ENCODE results near the gene RXRG. TPM values are rescaled to one million over a fixed set of nuclear protein-coding genes. Genes with fewer than 3 reads are reported as not detected.

RXRG gene
- total RNA-seq, 1 experiment from 2014 or later: not detected

- H4K20me1 ChIP-seq (ENCODE audit: low read length): no peaks in the 10 kb centered on the region
- BruUV-seq (replicated peaks): no TSS peak
- DNase-seq (no peak), ATAC-seq (no peak)
- H3K79me2 ChIP-seq (ENCODE audit: low read length): no peaks in the 10 kb centered on the region
- peaks cover 18% of the 10 kb centered on the region for H3K4me1 ChIP-seq (ENCODE audit: insufficient read depth, low read length)
- POLR2A ChIA-PET (ENCODE audit: unreplicated experiment): no interaction called here
- H3K27me3 ChIP-seq (ENCODE audit: low read length): no peaks in the 10 kb centered on the region
- no peaks in the 10 kb centered on the region for H3F3A ChIP-seq (ENCODE audit: low read length, unreplicated experiment)
- intact Hi-C loops (cut with micrococcal nuclease): loop anchor here (10.0 kb wide), 1 partner anchor 323 kb away; the partner anchor contains the start of gene ALDH9A1
- H3K9me2 ChIP-seq (replicated peaks; ENCODE audit: low read length): no peaks in the 10 kb centered on the region
- H3K9ac ChIP-seq (ENCODE audit: low read length): no peak overlapping the region
- H3K9me3 ChIP-seq (ENCODE audit: low read length): no peaks in the 10 kb centered on the region
- H3K36me3 ChIP-seq (ENCODE audit: low read depth, low read length): no peaks in the 10 kb centered on the region
- H3K4me2 ChIP-seq (ENCODE audit: low read length): no peak overlapping the region
- no peak overlapping the region for H3K27ac ChIP-seq (ENCODE audit: low read length)
- CTCF ChIA-PET: no interaction called here
- H3K4me3 ChIP-seq (ENCODE audit: low read length): no peak overlapping the region
- TF ChIP-seq EZH2phosphoT487 (IDR thresholded peaks at IDR 0.05; ENCODE audit: borderline replicate concordance, low read length) (no peak), CTCF (conservative IDR thresholded peaks at IDR 0.05; ENCODE audit: low read depth, low read length) (no peak), EZH2 (IDR thresholded peaks at IDR 0.05; ENCODE audit: low read length, unreplicated experiment) (no peak)
- no peak overlapping the region for H2AFZ ChIP-seq (ENCODE audit: low read length)
These were observed 73.2 kb downstream of the RXRG start for GRCh38 chr1:165371588-165372225.

GRCh38 chr1:165369255-165369848, 75.6 kb downstream of the RXRG start:
- H3K4me3 ChIP-seq (ENCODE audit: low read length): no peak overlapping the region
- H3K27me3 ChIP-seq (ENCODE audit: low read length): no peaks in the 10 kb centered on the region
- intact Hi-C loops (cut with micrococcal nuclease): loop anchor here (1.0 to 10.0 kb wide), 2 partner anchors 225 to 255 kb away; no protein-coding TSS in a partner anchor
- H3K36me3 ChIP-seq (ENCODE audit: low read depth, low read length): no peaks in the 10 kb centered on the region
- no peaks in the 10 kb centered on the region for H3K79me2 ChIP-seq (ENCODE audit: low read length)
- no peak overlapping the region for H3K9ac ChIP-seq (ENCODE audit: low read length)
- no peaks in the 10 kb centered on the region for H3K9me3 ChIP-seq (ENCODE audit: low read length)
- no peaks in the 10 kb centered on the region for H3K9me2 ChIP-seq (replicated peaks; ENCODE audit: low read length)
- peak; percentile 61 for ATAC-seq
- POLR2A ChIA-PET (ENCODE audit: unreplicated experiment): no interaction called here
- no peak overlapping the region for H3K27ac ChIP-seq (ENCODE audit: low read length)
- peak; percentile 95 for TF ChIP-seq CTCF (conservative IDR thresholded peaks at IDR 0.05; ENCODE audit: low read depth, low read length)
- no peak for TF ChIP-seq EZH2phosphoT487 (IDR thresholded peaks at IDR 0.05; ENCODE audit: borderline replicate concordance, low read length)
- no peak overlapping the region for H2AFZ ChIP-seq (ENCODE audit: low read length)
- DNase-seq: peak; percentile 73
- peaks cover 14% of the 10 kb centered on the region for H3K4me1 ChIP-seq (ENCODE audit: insufficient read depth, low read length)
- BruUV-seq (replicated peaks): no TSS peak
- CTCF ChIA-PET: interaction anchor here (2.9 kb wide), 1 partner anchor 240 kb away, joined by 7 read pairs; no protein-coding TSS in a partner anchor
- no peak overlapping the region for H3K4me2 ChIP-seq (ENCODE audit: low read length)
- H4K20me1 ChIP-seq (ENCODE audit: low read length): no peaks in the 10 kb centered on the region
- no peaks in the 10 kb centered on the region for H3F3A ChIP-seq (ENCODE audit: low read length, unreplicated experiment)
